CD4-positive, alpha-beta T cell (primary cell): Measurements from ENCODE around the gene FSTL4. TPM values are rescaled to one million over a fixed set of nuclear protein-coding genes. Genes with fewer than 3 reads are reported as not detected.

Source experiments
- ATAC-seq: fragments of 200-7000 bp; cut with Tn5 transposase; one replicate; pipeline ENCODE4 v1.10.0; 2022; ENCODE audit warnings: mild to moderate bottlenecking; ENCODE audit not compliant: poor library complexity
- CTCF ChIA-PET: fragments of 350-600 bp; sonication (Branson Sonifier 250); formaldehyde crosslinking; loops from one replicate; lab custom pipeline; 2021; ENCODE audit warnings: antibody characterized with exemption, inconsistent platforms; lab: Charles Lee
- POLR2A ChIA-PET: fragments of 350-600 bp; sonication (Branson Sonifier 250); formaldehyde crosslinking; loops from one replicate; lab custom pipeline; 2021; ENCODE audit warnings: antibody characterized with exemption, inconsistent platforms; lab: Charles Lee
- DNase-seq, 14 experiments: peaks; one replicate each; pipeline ENCODE4 v3.0.0-alpha.2; 2013 to 2020; ENCODE audit warnings: mixed read lengths in 2 of 14
- H3K27ac ChIP-seq, 2 donors: one replicate each; pipeline versions ENCODE4 v1.5.1 to v1.7.0; 2013; ENCODE audit warnings: low read length in 2 of 2, low read depth in 1 of 2, mild to moderate bottlenecking in 1 of 2
- H3K27me3 ChIP-seq, 2 experiments: 1 replicate in 1 of 2; 2 replicates in 1 of 2; pipeline versions ENCODE4 v1.6.1 to v1.7.0; 2013; ENCODE audit warnings: low read length in 2 of 2, control low read depth in 1 of 2, mild to moderate bottlenecking in 1 of 2, moderate library complexity in 1 of 2; ENCODE audit not compliant: insufficient read depth in 2 of 2, control insufficient read depth in 1 of 2
- H3K36me3 ChIP-seq: one replicate; pipeline ENCODE4 v1.6.1; 2013; ENCODE audit warnings: low read length, control low read depth; ENCODE audit not compliant: insufficient read depth
- H3K4me1 ChIP-seq: one replicate; pipeline ENCODE4 v1.6.1; 2013; ENCODE audit warnings: low read length, control low read depth; ENCODE audit not compliant: insufficient read depth
- H3K4me3 ChIP-seq: one replicate; pipeline ENCODE4 v1.5.1; 2013; ENCODE audit warnings: mild to moderate bottlenecking, low read length, moderate library complexity
- H3K9me3 ChIP-seq, 2 experiments: 1 replicate in 1 of 2; 2 replicates in 1 of 2; pipeline versions ENCODE4 v1.6.1 to v1.7.0; 2013; ENCODE audit warnings: low read length in 2 of 2, mild to moderate bottlenecking in 2 of 2, control low read depth in 1 of 2, moderate library complexity in 1 of 2; ENCODE audit not compliant: control insufficient read depth in 1 of 2, insufficient read depth in 1 of 2
- H3K27ac Mint-ChIP-seq: one replicate; pipeline ENCODE4 v1.8.0; 2020; ENCODE audit warnings: mixed read lengths
- H3K27me3 Mint-ChIP-seq: one replicate; pipeline ENCODE4 v1.8.0; 2021; ENCODE audit warnings: mixed read lengths
- H3K36me3 Mint-ChIP-seq: one replicate; pipeline ENCODE4 v1.8.0; 2021; ENCODE audit warnings: low read depth, mixed read lengths
- H3K4me1 Mint-ChIP-seq: one replicate; pipeline ENCODE4 v1.8.0; 2021; ENCODE audit warnings: low read depth, mixed read lengths
- H3K4me3 Mint-ChIP-seq: one replicate; pipeline ENCODE4 v1.8.0; 2020; ENCODE audit warnings: mild to moderate bottlenecking, mixed read lengths
- H3K9me3 Mint-ChIP-seq: one replicate; pipeline ENCODE4 v1.8.0; 2020; ENCODE audit warnings: mixed read lengths
- intact Hi-C, 2 experiments: fragments of 100-400 bp; cut with DNase I in 1 of 2; cut with micrococcal nuclease in 1 of 2; formaldehyde crosslinking; loops; one replicate each; pipeline versions ENCODE4 v1.15.1 to v1.9.0; 2023 to 2025; cut with DNase I, micrococcal nuclease
- total RNA-seq, 174 experiments: library from RNA in 2 of 174; stranded (reverse) in 2 of 174; gene quantifications; one replicate each; pipeline ENCODE4 v1.2.3 and lab custom pipeline; 2021 to 2026
- TF ChIP-seq, protein P1 (sequence below): fragments of 200-600 bp; IDR thresholded peaks from one replicate; pipeline ENCODE4 v1.8.0; 2022; ENCODE audit warnings: antibody characterized with exemption, mild to moderate bottlenecking

FSTL4 gene
- total RNA-seq, 2 experiments from 2014 or later, result not detected

- ChIA-PET CTCF (no interaction called here), POLR2A (no interaction called here)
- ATAC-seq, result no peak
- Mint-ChIP-seq H3K36me3 (no peaks in the 10 kb centered on the region), H3K4me1 (no peaks in the 10 kb centered on the region), H3K4me3 (no peak overlapping the region), H3K27me3 (peaks cover 5% of the 10 kb centered on the region), H3K9me3 (peaks cover under 1% of the 10 kb centered on the region), H3K27ac (no peak overlapping the region)
- no peak overlapping the region for H3K27ac ChIP-seq
- H3K27me3 ChIP-seq, result no peaks in the 10 kb centered on the region
- no peaks in the 10 kb centered on the region for H3K4me1 ChIP-seq
- no peak overlapping the region for H3K4me3 ChIP-seq
- DNase-seq, result peak in 1 of 14 experiments; percentile 19
- TF ChIP-seq, protein P1, sequence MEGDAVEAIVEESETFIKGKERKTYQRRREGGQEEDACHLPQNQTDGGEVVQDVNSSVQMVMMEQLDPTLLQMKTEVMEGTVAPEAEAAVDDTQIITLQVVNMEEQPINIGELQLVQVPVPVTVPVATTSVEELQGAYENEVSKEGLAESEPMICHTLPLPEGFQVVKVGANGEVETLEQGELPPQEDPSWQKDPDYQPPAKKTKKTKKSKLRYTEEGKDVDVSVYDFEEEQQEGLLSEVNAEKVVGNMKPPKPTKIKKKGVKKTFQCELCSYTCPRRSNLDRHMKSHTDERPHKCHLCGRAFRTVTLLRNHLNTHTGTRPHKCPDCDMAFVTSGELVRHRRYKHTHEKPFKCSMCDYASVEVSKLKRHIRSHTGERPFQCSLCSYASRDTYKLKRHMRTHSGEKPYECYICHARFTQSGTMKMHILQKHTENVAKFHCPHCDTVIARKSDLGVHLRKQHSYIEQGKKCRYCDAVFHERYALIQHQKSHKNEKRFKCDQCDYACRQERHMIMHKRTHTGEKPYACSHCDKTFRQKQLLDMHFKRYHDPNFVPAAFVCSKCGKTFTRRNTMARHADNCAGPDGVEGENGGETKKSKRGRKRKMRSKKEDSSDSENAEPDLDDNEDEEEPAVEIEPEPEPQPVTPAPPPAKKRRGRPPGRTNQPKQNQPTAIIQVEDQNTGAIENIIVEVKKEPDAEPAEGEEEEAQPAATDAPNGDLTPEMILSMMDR, result no peak
- no peaks in the 10 kb centered on the region for H3K9me3 ChIP-seq
- intact Hi-C loops, result no loop called here
- H3K36me3 ChIP-seq, result no peaks in the 10 kb centered on the region
Observed at GRCh38 chr5:133382661-133383579, 229.4 kb downstream of the FSTL4 start.

GRCh38 chr5:133381571-133382365 is 230.6 kb downstream of the FSTL4 start:
- H3K27ac ChIP-seq, result no peak overlapping the region
- Mint-ChIP-seq H3K36me3 (no peaks in the 10 kb centered on the region), H3K9me3 (peaks cover 9% of the 10 kb centered on the region), H3K4me3 (no peak overlapping the region), H3K27me3 (peaks cover 12% of the 10 kb centered on the region), H3K4me1 (no peaks in the 10 kb centered on the region), H3K27ac (no peak overlapping the region)
- H3K4me1 ChIP-seq, result no peaks in the 10 kb centered on the region
- H3K36me3 ChIP-seq, result no peaks in the 10 kb centered on the region
- peak in 1 of 14 experiments; percentile 19 for DNase-seq
- intact Hi-C loops, result no loop called here
- TF ChIP-seq, protein P1, result no peak
- ATAC-seq, result no peak
- peaks cover 5 to 9% of the 10 kb centered on the region in 2 experiments for H3K9me3 ChIP-seq
- ChIA-PET CTCF (no interaction called here), POLR2A (no interaction called here)
- H3K27me3 ChIP-seq, result no peaks in the 10 kb centered on the region
- no peak overlapping the region for H3K4me3 ChIP-seq

DNA sequence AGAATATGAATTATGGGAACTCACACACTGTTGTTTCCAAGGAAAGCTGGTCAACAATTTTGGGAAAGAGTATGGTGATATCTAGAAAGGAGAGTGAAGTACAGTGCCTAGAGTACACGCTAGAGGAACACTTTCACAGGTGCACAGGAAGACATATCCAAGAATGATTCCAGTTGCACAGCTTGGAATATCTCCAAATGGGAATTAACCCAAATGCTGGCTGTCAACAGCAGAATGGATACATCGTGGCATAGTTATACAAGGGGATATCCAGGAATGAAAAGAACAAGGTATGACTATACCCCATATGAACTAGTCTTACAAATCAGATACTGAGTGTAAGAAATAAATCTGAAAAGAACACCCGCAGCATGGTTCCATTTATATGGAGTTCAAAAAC is 231.3 kb downstream of the FSTL4 start:
- CTCF ChIA-PET, result no interaction called here
- no peaks in the 10 kb centered on the region for H3K27me3 ChIP-seq
- no peaks in the 10 kb centered on the region for H3K36me3 ChIP-seq
- DNase-seq (no peak), ATAC-seq (no peak)
- no peaks in the 10 kb centered on the region for H3K4me1 ChIP-seq
- POLR2A ChIA-PET, result no interaction called here
- H3K4me3 ChIP-seq, result no peak overlapping the region
- Mint-ChIP-seq H3K4me1 (no peaks in the 10 kb centered on the region), H3K9me3 (peaks cover 11% of the 10 kb centered on the region), H3K27me3 (peaks cover 12% of the 10 kb centered on the region), H3K4me3 (no peak overlapping the region), H3K27ac (no peak overlapping the region), H3K36me3 (no peaks in the 10 kb centered on the region)
- H3K27ac ChIP-seq, result no peak overlapping the region
- TF ChIP-seq, protein P1, result no peak
- intact Hi-C loops, result no loop called here
- peaks cover 5 to 10% of the 10 kb centered on the region in 2 experiments for H3K9me3 ChIP-seq
